ENCODE data around the gene LSG1.

- no peak for TF ChIP-seq EZH2 (IDR thresholded peaks at IDR 0.05; ENCODE audit: borderline replicate concordance, low read length)
- TF ChIP-seq, protein P1, sequence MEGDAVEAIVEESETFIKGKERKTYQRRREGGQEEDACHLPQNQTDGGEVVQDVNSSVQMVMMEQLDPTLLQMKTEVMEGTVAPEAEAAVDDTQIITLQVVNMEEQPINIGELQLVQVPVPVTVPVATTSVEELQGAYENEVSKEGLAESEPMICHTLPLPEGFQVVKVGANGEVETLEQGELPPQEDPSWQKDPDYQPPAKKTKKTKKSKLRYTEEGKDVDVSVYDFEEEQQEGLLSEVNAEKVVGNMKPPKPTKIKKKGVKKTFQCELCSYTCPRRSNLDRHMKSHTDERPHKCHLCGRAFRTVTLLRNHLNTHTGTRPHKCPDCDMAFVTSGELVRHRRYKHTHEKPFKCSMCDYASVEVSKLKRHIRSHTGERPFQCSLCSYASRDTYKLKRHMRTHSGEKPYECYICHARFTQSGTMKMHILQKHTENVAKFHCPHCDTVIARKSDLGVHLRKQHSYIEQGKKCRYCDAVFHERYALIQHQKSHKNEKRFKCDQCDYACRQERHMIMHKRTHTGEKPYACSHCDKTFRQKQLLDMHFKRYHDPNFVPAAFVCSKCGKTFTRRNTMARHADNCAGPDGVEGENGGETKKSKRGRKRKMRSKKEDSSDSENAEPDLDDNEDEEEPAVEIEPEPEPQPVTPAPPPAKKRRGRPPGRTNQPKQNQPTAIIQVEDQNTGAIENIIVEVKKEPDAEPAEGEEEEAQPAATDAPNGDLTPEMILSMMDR (conservative IDR thresholded peaks at IDR 0.05 in 1 of 2, IDR thresholded peaks at IDR 0.05 in 1 of 2; ENCODE audit: extremely low read depth in 1 of 2, insufficient read depth in 1 of 2, low read depth in 1 of 2, low read length in 2 of 2), result no peak
Observed at GRCh38 chr3:194596906-194597305, 75.1 kb downstream of the LSG1 start.

Measured in mammary epithelial cell (primary cell).